H1 (cell line): ENCODE results near the gene TSHR. TPM values are rescaled to one million over a fixed set of nuclear protein-coding genes. Genes with fewer than 3 reads are reported as not detected.

Experiments used
- KDM5A ChIP-seq: fragments of 200-600 bp; IDR thresholded peaks from 2 replicates; pipeline ENCODE4 v1.7.1; 2012; ENCODE audit warnings: mild to moderate bottlenecking, low read length, inconsistent platforms, mixed read lengths
- RNF2 ChIP-seq: fragments of 200-900, 300-1000 bp; sonication (generic); IDR thresholded peaks from 2 replicates; pipeline ENCODE4 v1.7.1; 2016; ENCODE audit warnings: borderline replicate concordance, low read depth, mild to moderate bottlenecking, antibody characterized with exemption, low read length; ENCODE audit not compliant: poor library complexity, severe bottlenecking; ENCODE audit errors: missing control alignments
- polyA plus RNA-seq, 7 experiments: library from polyadenylated mRNA; depleted of rRNA in 3 of 7; stranded (reverse) in 5 of 7; unstranded in 2 of 7; fragments of >200 nt in 5 of 7; fragments of 200-250 nt in 2 of 7; gene quantifications; 1 replicate in 5 of 7; 2 replicates in 1 of 7; 4 replicates in 1 of 7; pipeline versions ENCODE4 v1.2.1 to v1.2.3, GENCODE V29; 2011 to 2013; ENCODE audit warnings: missing spikeins in 2 of 7, mixed read lengths in 2 of 7
- total RNA-seq: library from RNA; stranded (reverse); fragmentation: NEBNext Ultra II Directional; extraction: Animal tissue kit (Norgen Biotek cat#: 25700); gene quantifications from 2 replicates; pipeline ENCODE4 v1.2.1, GENCODE V29; 2021

The TSHR gene
- total and polyA plus RNA-seq, 2 of the 8 experiments (the other 6 are each of a cell fraction or from before 2014, with no cell fraction given) = 0.27 TPM; not detected in 1

- TF ChIP-seq RNF2 (no peak), KDM5A (no peak)
Measured at GRCh38 chr14:80930095-80930494, 25.3 kb upstream of the TSHR start (continued).
